Naive thymus-derived CD8-positive, alpha-beta T cell (primary cell): ENCODE measurements around the gene TBL1X. TPM values are rescaled to one million over a fixed set of nuclear protein-coding genes. Genes with fewer than 3 reads are reported as not detected.

Source experiments
- ATAC-seq, 2 donors: fragments of 150-1000 bp; cut with Tn5 transposase in 1 of 2; sonication (Bioruptor Pico), chemical (Tn5 transposase) in 1 of 2; 1 replicate in 1 of 2; 2 replicates in 1 of 2; pipeline ENCODE4 v1.10.0; 2021; ENCODE audit warnings: mild to moderate bottlenecking in 2 of 2, moderate library complexity in 2 of 2
- POLR2A ChIA-PET: fragments of 350-600 bp; sonication (Branson Sonifier 250); formaldehyde crosslinking; loops from one replicate; lab custom pipeline; 2021; ENCODE audit warnings: antibody characterized with exemption; lab: Charles Lee
- DNase-seq, 10 donors: peaks; one replicate each; pipeline versions ENCODE4 v3.0.0 to v3.0.0-alpha.2; 2020 to 2022
- H3K27ac Mint-ChIP-seq, 10 donors: one replicate each; pipeline ENCODE4 v1.8.0; 2020 to 2022; ENCODE audit warnings: mild to moderate bottlenecking in 10 of 10, mixed read lengths in 10 of 10, moderate library complexity in 4 of 10, inconsistent platforms in 1 of 10
- H3K27me3 Mint-ChIP-seq, 5 donors: one replicate each; pipeline ENCODE4 v1.8.0; 2021 to 2022; ENCODE audit warnings: mixed read lengths in 5 of 5
- H3K36me3 Mint-ChIP-seq, 3 donors: one replicate each; pipeline ENCODE4 v1.8.0; 2020 to 2022; ENCODE audit warnings: mixed read lengths in 3 of 3, mild to moderate bottlenecking in 2 of 3, inconsistent platforms in 1 of 3
- H3K4me1 Mint-ChIP-seq, 4 donors: one replicate each; pipeline ENCODE4 v1.8.0; 2021 to 2022; ENCODE audit warnings: mixed read lengths in 4 of 4
- H3K4me3 Mint-ChIP-seq, 10 donors: one replicate each; pipeline ENCODE4 v1.8.0; 2020 to 2022; ENCODE audit warnings: mild to moderate bottlenecking in 10 of 10, mixed read lengths in 10 of 10, moderate library complexity in 6 of 10, inconsistent platforms in 1 of 10
- H3K9me3 Mint-ChIP-seq, 9 donors: one replicate each; pipeline ENCODE4 v1.8.0; 2020 to 2022; ENCODE audit warnings: mixed read lengths in 9 of 9, mild to moderate bottlenecking in 3 of 9, inconsistent platforms in 1 of 9, moderate library complexity in 1 of 9
- polyA plus RNA-seq, 3 donors: library from polyadenylated mRNA; unstranded; fragments of 300-500 nt; fragmentation: Illumina TruSeq; gene quantifications; one replicate each; pipeline ENCODE4 v1.2.3, GENCODE V29; 2021
- total RNA-seq, 8 experiments: library from RNA in 2 of 8; stranded (reverse) in 2 of 8; gene quantifications; one replicate each; pipeline ENCODE4 v1.2.3 and lab custom pipeline; 2021 to 2026

The TBL1X gene
- total and polyA plus RNA-seq, 5 experiments from 2014 or later: 14.6 to 49.5 (median 23.4) TPM

- Mint-ChIP-seq H3K4me3 (no peak overlapping the region), H3K9me3 (no peaks in the 10 kb centered on the region), H3K27me3 (no peaks in the 10 kb centered on the region), H3K27ac (peak overlapping the region in 1 of 10 donors; percentile 81), H3K4me1 (peaks cover 12 to 40% (median 31%) of the 10 kb centered on the region in 4 donors), H3K36me3 (peaks cover 0 to 1% (median 0%) of the 10 kb centered on the region in 3 donors)
- POLR2A ChIA-PET: no interaction called here
- no peak for DNase-seq
- no peak for ATAC-seq
These were observed 181.8 kb downstream of the TBL1X start for GRCh38 chrX:9646471-9647224.

- no peaks in the 10 kb centered on the region for H3K9me3 Mint-ChIP-seq
- DNase-seq (no peak), ATAC-seq (no peak)
- H3K27me3 Mint-ChIP-seq: no peaks in the 10 kb centered on the region
- peaks cover 5 to 32% (median 23%) of the 10 kb centered on the region in 4 donors for H3K4me1 Mint-ChIP-seq
- peaks cover 0 to 1% (median 0%) of the 10 kb centered on the region in 3 donors for H3K36me3 Mint-ChIP-seq
- H3K27ac Mint-ChIP-seq: no peak overlapping the region
- H3K4me3 Mint-ChIP-seq: no peak overlapping the region
- POLR2A ChIA-PET: no interaction called here
These were observed 182.6 kb downstream of the TBL1X start for GRCh38 chrX:9647431-9647830.

- Mint-ChIP-seq H3K27ac (no peak overlapping the region), H3K27me3 (no peaks in the 10 kb centered on the region), H3K4me3 (no peak overlapping the region), H3K4me1 (peaks cover 0 to 7% (median 1%) of the 10 kb centered on the region in 4 donors), H3K9me3 (no peaks in the 10 kb centered on the region), H3K36me3 (peaks cover 0 to 13% (median 3%) of the 10 kb centered on the region in 3 donors)
- DNase-seq (no peak), ATAC-seq (no peak)
- POLR2A ChIA-PET: no interaction called here
These were observed 185.2 kb downstream of the TBL1X start for GRCh38 chrX:9650091-9650490.

GRCh38 chrX:9651737-9652136 lies 186.9 kb downstream of the TBL1X start:
- ATAC-seq: no peak
- H3K36me3 Mint-ChIP-seq: peaks cover 0 to 22% (median 3%) of the 10 kb centered on the region in 3 donors
- H3K27ac Mint-ChIP-seq: no peak overlapping the region
- peaks cover 0 to 2% (median 0%) of the 10 kb centered on the region in 4 donors for H3K4me1 Mint-ChIP-seq
- no peaks in the 10 kb centered on the region for H3K27me3 Mint-ChIP-seq
- no peak for DNase-seq
- no peaks in the 10 kb centered on the region for H3K9me3 Mint-ChIP-seq
- no peak overlapping the region for H3K4me3 Mint-ChIP-seq
- POLR2A ChIA-PET: no interaction called here

GRCh38 chrX:9654929-9655328 lies 190.1 kb downstream of the TBL1X start:
- POLR2A ChIA-PET: no interaction called here
- ATAC-seq: no peak
- H3K4me1 Mint-ChIP-seq: peaks cover 0 to 2% (median 0%) of the 10 kb centered on the region in 4 donors
- H3K9me3 Mint-ChIP-seq: no peaks in the 10 kb centered on the region
- H3K36me3 Mint-ChIP-seq: peaks cover 5 to 30% (median 7%) of the 10 kb centered on the region in 3 donors
- DNase-seq: no peak
- H3K27me3 Mint-ChIP-seq: no peaks in the 10 kb centered on the region
- H3K27ac Mint-ChIP-seq: no peak overlapping the region
- no peak overlapping the region for H3K4me3 Mint-ChIP-seq

GRCh38 chrX:9656277-9656676 lies 191.4 kb downstream of the TBL1X start:
- Mint-ChIP-seq H3K9me3 (no peaks in the 10 kb centered on the region), H3K27me3 (no peaks in the 10 kb centered on the region), H3K27ac (no peak overlapping the region), H3K4me1 (no peaks in the 10 kb centered on the region), H3K4me3 (no peak overlapping the region), H3K36me3 (peaks cover 5 to 30% (median 8%) of the 10 kb centered on the region in 3 donors)
- no peak for ATAC-seq
- POLR2A ChIA-PET: interaction anchor here (0.6 kb wide), 1 partner anchor 305 kb away, joined by 5 read pairs; no protein-coding TSS in a partner anchor
- no peak for DNase-seq

- Mint-ChIP-seq H3K36me3 (peaks cover 5 to 30% (median 8%) of the 10 kb centered on the region in 3 donors), H3K27ac (no peak overlapping the region), H3K27me3 (no peaks in the 10 kb centered on the region), H3K4me1 (no peaks in the 10 kb centered on the region), H3K4me3 (no peak overlapping the region), H3K9me3 (no peaks in the 10 kb centered on the region)
- DNase-seq: no peak
- POLR2A ChIA-PET: no interaction called here
- no peak for ATAC-seq
These were observed 192.0 kb downstream of the TBL1X start for GRCh38 chrX:9656871-9657270.

GRCh38 chrX:9657590-9658256 lies 192.9 kb downstream of the TBL1X start:
- DNase-seq (no peak), ATAC-seq (no peak)
- Mint-ChIP-seq H3K27me3 (no peaks in the 10 kb centered on the region), H3K4me3 (no peak overlapping the region), H3K4me1 (peaks cover 0 to 2% (median 0%) of the 10 kb centered on the region in 4 donors), H3K9me3 (no peaks in the 10 kb centered on the region), H3K27ac (no peak overlapping the region), H3K36me3 (peaks cover 5 to 30% (median 12%) of the 10 kb centered on the region in 3 donors)
- POLR2A ChIA-PET: no interaction called here

- Mint-ChIP-seq H3K27ac (no peak overlapping the region), H3K27me3 (no peaks in the 10 kb centered on the region), H3K4me1 (peaks cover 0 to 2% (median 0%) of the 10 kb centered on the region in 4 donors), H3K9me3 (no peaks in the 10 kb centered on the region), H3K36me3 (peaks cover 5 to 30% (median 12%) of the 10 kb centered on the region in 3 donors), H3K4me3 (no peak overlapping the region)
- DNase-seq (no peak), ATAC-seq (no peak)
- POLR2A ChIA-PET: no interaction called here
These were observed 193.6 kb downstream of the TBL1X start for GRCh38 chrX:9658409-9658808.

- peaks cover 0 to 2% (median 0%) of the 10 kb centered on the region in 4 donors for H3K4me1 Mint-ChIP-seq
- H3K9me3 Mint-ChIP-seq: no peaks in the 10 kb centered on the region
- POLR2A ChIA-PET: no interaction called here
- no peak overlapping the region for H3K4me3 Mint-ChIP-seq
- no peak overlapping the region for H3K27ac Mint-ChIP-seq
- H3K27me3 Mint-ChIP-seq: no peaks in the 10 kb centered on the region
- peaks cover 5 to 21% (median 10%) of the 10 kb centered on the region in 3 donors for H3K36me3 Mint-ChIP-seq
- DNase-seq (no peak), ATAC-seq (no peak)
These were observed 194.8 kb downstream of the TBL1X start for GRCh38 chrX:9659571-9660195.

GRCh38 chrX:9662148-9662547 lies 197.3 kb downstream of the TBL1X start:
- ATAC-seq: no peak
- H3K27me3 Mint-ChIP-seq: no peaks in the 10 kb centered on the region
- POLR2A ChIA-PET: no interaction called here

GRCh38 chrX:9663216-9663615 lies 198.4 kb downstream of the TBL1X start:
- Mint-ChIP-seq H3K27ac (no peak overlapping the region), H3K4me1 (peaks cover 0 to 8% (median 4%) of the 10 kb centered on the region in 4 donors), H3K36me3 (peaks cover 1 to 11% (median 8%) of the 10 kb centered on the region in 3 donors), H3K27me3 (no peaks in the 10 kb centered on the region), H3K9me3 (no peaks in the 10 kb centered on the region), H3K4me3 (no peak overlapping the region)
- DNase-seq (no peak), ATAC-seq (no peak)
- POLR2A ChIA-PET: no interaction called here

More at GRCh38 chrX:9662148-9662547, 197.3 kb downstream of the TBL1X start:
- peaks cover 0 to 8% (median 4%) of the 10 kb centered on the region in 4 donors for H3K4me1 Mint-ChIP-seq
- no peaks in the 10 kb centered on the region for H3K9me3 Mint-ChIP-seq
- H3K4me3 Mint-ChIP-seq: peak overlapping the region in 1 of 10 donors; percentile 11
- no peak for DNase-seq
- H3K27ac Mint-ChIP-seq: peak overlapping the region in 2 of 10 donors; percentile 15 to 45
- peaks cover 5 to 15% (median 12%) of the 10 kb centered on the region in 3 donors for H3K36me3 Mint-ChIP-seq

GRCh38 chrX:9664224-9664623 lies 199.4 kb downstream of the TBL1X start:
- POLR2A ChIA-PET: no interaction called here
- Mint-ChIP-seq H3K4me3 (no peak overlapping the region), H3K36me3 (peaks cover 0 to 11% (median 8%) of the 10 kb centered on the region in 3 donors), H3K27me3 (no peaks in the 10 kb centered on the region), H3K9me3 (no peaks in the 10 kb centered on the region), H3K27ac (no peak overlapping the region), H3K4me1 (peaks cover 0 to 8% (median 4%) of the 10 kb centered on the region in 4 donors)
- DNase-seq (no peak), ATAC-seq (no peak)
